SK-N-SH (cell line): ENCODE data around the gene TRIOBP. TPM values are rescaled to one million over a fixed set of nuclear protein-coding genes. Genes with fewer than 3 reads are reported as not detected.

ENCODE experiments used
- CTCF ChIA-PET: fragments of 300-600, 350-600 bp; formaldehyde crosslinking; extraction: SDS; loops from one replicate; lab custom pipeline; 2021; lab: Yijun Ruan, JAX
- POLR2A ChIA-PET: fragments of 350-600 bp; sonication (Branson Sonifier 250); formaldehyde crosslinking; extraction: SDS; loops from one replicate; lab custom pipeline; 2020; ENCODE audit warnings: antibody characterized with exemption, inconsistent platforms; lab: Yijun Ruan, JAX
- DNase-seq: peaks from one replicate; pipeline ENCODE4 v3.0.0; 2012
- H2AFZ ChIP-seq: fragments of 200-600 bp; sonication (generic); 2 replicates; pipeline ENCODE4 v1.8.1; 2016; ENCODE audit warnings: antibody characterized with exemption, mild to moderate bottlenecking, low read depth
- H3F3A ChIP-seq: fragments of 200-600 bp; sonication (generic); replicated peaks from 2 replicates; pipeline ENCODE3; 2016; ENCODE audit warnings: antibody characterized with exemption, mild to moderate bottlenecking; ENCODE audit not compliant: insufficient read depth
- H3K27ac ChIP-seq, 2 experiments: fragments of 200-500 bp in 1 of 2; fragments of 200-600 bp in 1 of 2; sonication (Bioruptor generic) in 1 of 2; sonication (generic), shearing (Covaris generic) in 1 of 2; 2 replicates each; pipeline versions ENCODE4 v1.5.1 to v1.6.1; 2014 to 2016; ENCODE audit warnings: low read depth in 2 of 2, inconsistent platforms in 1 of 2, low read length in 1 of 2, mild to moderate bottlenecking in 1 of 2, mixed read lengths in 1 of 2
- H3K27me3 ChIP-seq: fragments of 200-600 bp; sonication (generic), shearing (Covaris generic); 2 replicates; pipeline ENCODE4 v1.6.1; 2016; ENCODE audit warnings: mixed run types; ENCODE audit not compliant: insufficient read depth
- H3K36me3 ChIP-seq, 2 experiments: fragments of 200-500 bp in 1 of 2; fragments of 200-600 bp in 1 of 2; sonication (Bioruptor generic) in 1 of 2; sonication (generic) in 1 of 2; replicated peaks in 1 of 2; 2 replicates each; pipeline versions ENCODE3 to v1.5.1; 2014 to 2016; ENCODE audit warnings: low read length in 1 of 2, mild to moderate bottlenecking in 1 of 2; ENCODE audit not compliant: insufficient read depth in 2 of 2, control insufficient read depth in 1 of 2
- H3K4me1 ChIP-seq, 2 experiments: fragments of 200-500 bp in 1 of 2; fragments of 200-600 bp in 1 of 2; sonication (Bioruptor generic) in 1 of 2; sonication (generic), shearing (Covaris generic) in 1 of 2; 2 replicates each; pipeline versions ENCODE4 v1.5.1 to v1.6.1; 2014 to 2016; ENCODE audit warnings: low read depth in 1 of 2, low read length in 1 of 2, mixed run types in 1 of 2; ENCODE audit not compliant: insufficient read depth in 2 of 2, control insufficient read depth in 1 of 2
- H3K4me2 ChIP-seq: fragments of 200-600 bp; sonication (generic), shearing (Covaris generic); 2 replicates; pipeline ENCODE4 v1.6.1; 2017; ENCODE audit warnings: mixed run types
- H3K4me3 ChIP-seq, 2 experiments: fragments of 200-500 bp in 1 of 2; fragments of 200-600 bp in 1 of 2; sonication (Bioruptor generic) in 1 of 2; sonication (generic), shearing (Covaris generic) in 1 of 2; 2 replicates each; pipeline versions ENCODE4 v1.5.1 to v1.8.1; 2014 to 2016; ENCODE audit warnings: low read depth in 2 of 2, inconsistent platforms in 1 of 2, low read length in 1 of 2, mild to moderate bottlenecking in 1 of 2, mixed read lengths in 1 of 2, moderate library complexity in 1 of 2
- H3K79me2 ChIP-seq: fragments of 200-600 bp; sonication (generic); 2 replicates; pipeline ENCODE4 v1.8.1; 2017; ENCODE audit warnings: mild to moderate bottlenecking; ENCODE audit not compliant: insufficient read depth
- H3K9ac ChIP-seq: fragments of 200-600 bp; sonication (generic); 2 replicates; pipeline ENCODE4 v1.6.1; 2017; ENCODE audit warnings: mixed run types
- H3K9me2 ChIP-seq: fragments of 200-600 bp; sonication (generic); 2 replicates; pipeline ENCODE4 v1.6.1; 2017; ENCODE audit warnings: mixed run types
- H3K9me3 ChIP-seq: fragments of 200-600 bp; sonication (generic); 2 replicates; pipeline ENCODE4 v1.6.1; 2017; ENCODE audit warnings: mixed run types, mild to moderate bottlenecking, moderate library complexity
- H4K20me1 ChIP-seq: fragments of 200-600 bp; sonication (generic); 2 replicates; pipeline ENCODE4 v1.6.1; 2017; ENCODE audit warnings: mild to moderate bottlenecking, mixed run types; ENCODE audit not compliant: insufficient read depth
- EP300 ChIP-seq, 2 experiments: IDR thresholded peaks; 2 replicates each; pipeline versions ENCODE4 v1.4.0 to v1.6.1; 2012; ENCODE audit warnings: borderline replicate concordance in 1 of 2, low read depth in 1 of 2, low read length in 1 of 2
- FOXJ3 ChIP-seq: sonication (generic); formaldehyde crosslinking; IDR thresholded peaks from 2 replicates; pipeline ENCODE4 v1.5.1; 2020; ENCODE audit warnings: mild to moderate bottlenecking, missing genetic modification reagents
- GABPA ChIP-seq: IDR thresholded peaks from 2 replicates; pipeline ENCODE4 v1.4.0; 2012; ENCODE audit warnings: low read depth, mild to moderate bottlenecking
- JUND ChIP-seq: IDR thresholded peaks from 2 replicates; pipeline ENCODE4 v1.4.0; 2012
- MEF2A ChIP-seq: IDR thresholded peaks from 2 replicates; pipeline ENCODE4 v1.4.0; 2012; ENCODE audit warnings: low read depth, borderline replicate concordance
- NFIC ChIP-seq: IDR thresholded peaks from 2 replicates; pipeline ENCODE4 v1.4.0; 2012; ENCODE audit warnings: borderline replicate concordance
- NRF1 ChIP-seq: IDR thresholded peaks from 2 replicates; pipeline ENCODE4 v1.6.1; 2012; ENCODE audit warnings: low read depth, mild to moderate bottlenecking, low read length
- POLR2AphosphoS5 ChIP-seq: IDR thresholded peaks from 2 replicates; pipeline ENCODE4 v1.6.1; 2012; ENCODE audit warnings: low read depth, low read length
- RAD21 ChIP-seq: IDR thresholded peaks from 2 replicates; pipeline ENCODE4 v1.6.1; 2012; ENCODE audit warnings: mild to moderate bottlenecking, low read length
- RFX5 ChIP-seq: IDR thresholded peaks from 2 replicates; pipeline ENCODE4 v1.6.1; 2012; ENCODE audit warnings: mild to moderate bottlenecking, improper control_type of control experiment, low read length
- TCF12 ChIP-seq: IDR thresholded peaks from 2 replicates; pipeline ENCODE4 v1.4.0; 2012
- TEAD4 ChIP-seq: IDR thresholded peaks from 2 replicates; pipeline ENCODE4 v1.4.0; 2012; ENCODE audit warnings: mild to moderate bottlenecking, borderline replicate concordance; ENCODE audit not compliant: insufficient read depth
- YY1 ChIP-seq: IDR thresholded peaks from 2 replicates; pipeline ENCODE4 v1.4.0; 2012; ENCODE audit warnings: low read depth, mild to moderate bottlenecking
- ZBTB33 ChIP-seq: IDR thresholded peaks from 2 replicates; pipeline ENCODE4 v1.4.0; 2012; ENCODE audit warnings: low read depth, borderline replicate concordance
- WGBS: methylation state at CpG from one replicate; pipeline ENCODE4 v1.1.6; 2017; ENCODE audit warnings: low lambda C conversion rate; 5-methylcytosine and 5-hydroxymethylcytosine counted together
- polyA plus RNA-seq, 3 experiments: library from polyadenylated mRNA; depleted of rRNA; stranded (reverse); fragments of >200 nt; gene quantifications; 2 replicates each; pipeline ENCODE4 v1.2.3, GENCODE V29; 2012
- TF ChIP-seq, protein P1 (sequence below): fragments of 150-350 bp; IDR thresholded peaks from 2 replicates; pipeline ENCODE4 v1.6.1; 2016; ENCODE audit warnings: mild to moderate bottlenecking, low read depth, low read length
- TF ChIP-seq, protein P2 (sequence below): fragments of 200-600 bp; sonication (generic); IDR thresholded peaks from 2 replicates; pipeline ENCODE4 v1.6.1; 2017; ENCODE audit warnings: antibody characterized with exemption, mild to moderate bottlenecking, moderate library complexity
- TF ChIP-seq, protein P3 (sequence below): fragments of 150-350 bp; IDR thresholded peaks from 2 replicates; pipeline ENCODE4 v1.6.1; 2017; ENCODE audit warnings: antibody characterized with exemption, low read length, low read depth, borderline replicate concordance
- TF ChIP-seq, protein P4 (sequence below): IDR thresholded peaks from 2 replicates; pipeline ENCODE4 v1.6.1; 2012; ENCODE audit warnings: mild to moderate bottlenecking, low read depth, low read length, moderate library complexity

TRIOBP gene
- polyA plus RNA-seq, 1 of the 3 experiments (the other 2 are of a cell fraction) = 43.6 TPM

DNA sequence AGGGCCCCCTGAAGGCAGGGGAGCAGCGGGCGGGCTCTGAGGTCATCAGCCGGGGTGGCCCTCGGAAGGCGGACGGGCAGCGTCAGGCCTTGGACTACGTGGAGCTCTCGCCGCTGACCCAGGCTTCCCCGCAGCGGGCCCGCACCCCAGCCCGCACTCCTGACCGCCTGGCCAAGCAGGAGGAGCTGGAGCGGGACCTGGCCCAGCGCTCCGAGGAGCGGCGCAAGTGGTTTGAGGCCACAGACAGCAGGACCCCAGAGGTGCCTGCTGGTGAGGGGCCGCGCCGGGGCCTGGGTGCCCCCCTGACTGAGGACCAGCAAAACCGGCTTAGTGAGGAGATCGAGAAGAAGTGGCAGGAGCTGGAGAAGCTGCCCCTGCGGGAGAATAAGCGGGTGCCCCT, 60.8 kb downstream of the TRIOBP start:
- CTCF ChIA-PET = interaction anchor here (1.0 kb wide), 1 partner anchor 150 kb away, joined by 6 read pairs; no protein-coding TSS in a partner anchor
- no peaks in the 10 kb centered on the region for H3K9me3 ChIP-seq
- TF ChIP-seq FOXJ3 (no peak), NRF1 (no peak), RFX5 (no peak), RAD21 (no peak), TCF12 (no peak), POLR2AphosphoS5 (no peak), GABPA (no peak), YY1 (no peak), ZBTB33 (no peak), JUND (no peak), EP300 (IDR thresholded peaks at IDR 0.05; ENCODE audit: borderline replicate concordance in 1 of 2, low read depth in 1 of 2, low read length in 1 of 2) (no peak), MEF2A (no peak), TEAD4 (no peak), NFIC (no peak)
- TF ChIP-seq, protein P1, sequence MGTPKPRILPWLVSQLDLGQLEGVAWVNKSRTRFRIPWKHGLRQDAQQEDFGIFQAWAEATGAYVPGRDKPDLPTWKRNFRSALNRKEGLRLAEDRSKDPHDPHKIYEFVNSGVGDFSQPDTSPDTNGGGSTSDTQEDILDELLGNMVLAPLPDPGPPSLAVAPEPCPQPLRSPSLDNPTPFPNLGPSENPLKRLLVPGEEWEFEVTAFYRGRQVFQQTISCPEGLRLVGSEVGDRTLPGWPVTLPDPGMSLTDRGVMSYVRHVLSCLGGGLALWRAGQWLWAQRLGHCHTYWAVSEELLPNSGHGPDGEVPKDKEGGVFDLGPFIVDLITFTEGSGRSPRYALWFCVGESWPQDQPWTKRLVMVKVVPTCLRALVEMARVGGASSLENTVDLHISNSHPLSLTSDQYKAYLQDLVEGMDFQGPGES = no peak
- TF ChIP-seq, protein P2, sequence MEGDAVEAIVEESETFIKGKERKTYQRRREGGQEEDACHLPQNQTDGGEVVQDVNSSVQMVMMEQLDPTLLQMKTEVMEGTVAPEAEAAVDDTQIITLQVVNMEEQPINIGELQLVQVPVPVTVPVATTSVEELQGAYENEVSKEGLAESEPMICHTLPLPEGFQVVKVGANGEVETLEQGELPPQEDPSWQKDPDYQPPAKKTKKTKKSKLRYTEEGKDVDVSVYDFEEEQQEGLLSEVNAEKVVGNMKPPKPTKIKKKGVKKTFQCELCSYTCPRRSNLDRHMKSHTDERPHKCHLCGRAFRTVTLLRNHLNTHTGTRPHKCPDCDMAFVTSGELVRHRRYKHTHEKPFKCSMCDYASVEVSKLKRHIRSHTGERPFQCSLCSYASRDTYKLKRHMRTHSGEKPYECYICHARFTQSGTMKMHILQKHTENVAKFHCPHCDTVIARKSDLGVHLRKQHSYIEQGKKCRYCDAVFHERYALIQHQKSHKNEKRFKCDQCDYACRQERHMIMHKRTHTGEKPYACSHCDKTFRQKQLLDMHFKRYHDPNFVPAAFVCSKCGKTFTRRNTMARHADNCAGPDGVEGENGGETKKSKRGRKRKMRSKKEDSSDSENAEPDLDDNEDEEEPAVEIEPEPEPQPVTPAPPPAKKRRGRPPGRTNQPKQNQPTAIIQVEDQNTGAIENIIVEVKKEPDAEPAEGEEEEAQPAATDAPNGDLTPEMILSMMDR = no peak
- TF ChIP-seq, protein P3, sequence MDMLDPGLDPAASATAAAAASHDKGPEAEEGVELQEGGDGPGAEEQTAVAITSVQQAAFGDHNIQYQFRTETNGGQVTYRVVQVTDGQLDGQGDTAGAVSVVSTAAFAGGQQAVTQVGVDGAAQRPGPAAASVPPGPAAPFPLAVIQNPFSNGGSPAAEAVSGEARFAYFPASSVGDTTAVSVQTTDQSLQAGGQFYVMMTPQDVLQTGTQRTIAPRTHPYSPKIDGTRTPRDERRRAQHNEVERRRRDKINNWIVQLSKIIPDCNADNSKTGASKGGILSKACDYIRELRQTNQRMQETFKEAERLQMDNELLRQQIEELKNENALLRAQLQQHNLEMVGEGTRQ = no peak
- TF ChIP-seq, protein P4, sequence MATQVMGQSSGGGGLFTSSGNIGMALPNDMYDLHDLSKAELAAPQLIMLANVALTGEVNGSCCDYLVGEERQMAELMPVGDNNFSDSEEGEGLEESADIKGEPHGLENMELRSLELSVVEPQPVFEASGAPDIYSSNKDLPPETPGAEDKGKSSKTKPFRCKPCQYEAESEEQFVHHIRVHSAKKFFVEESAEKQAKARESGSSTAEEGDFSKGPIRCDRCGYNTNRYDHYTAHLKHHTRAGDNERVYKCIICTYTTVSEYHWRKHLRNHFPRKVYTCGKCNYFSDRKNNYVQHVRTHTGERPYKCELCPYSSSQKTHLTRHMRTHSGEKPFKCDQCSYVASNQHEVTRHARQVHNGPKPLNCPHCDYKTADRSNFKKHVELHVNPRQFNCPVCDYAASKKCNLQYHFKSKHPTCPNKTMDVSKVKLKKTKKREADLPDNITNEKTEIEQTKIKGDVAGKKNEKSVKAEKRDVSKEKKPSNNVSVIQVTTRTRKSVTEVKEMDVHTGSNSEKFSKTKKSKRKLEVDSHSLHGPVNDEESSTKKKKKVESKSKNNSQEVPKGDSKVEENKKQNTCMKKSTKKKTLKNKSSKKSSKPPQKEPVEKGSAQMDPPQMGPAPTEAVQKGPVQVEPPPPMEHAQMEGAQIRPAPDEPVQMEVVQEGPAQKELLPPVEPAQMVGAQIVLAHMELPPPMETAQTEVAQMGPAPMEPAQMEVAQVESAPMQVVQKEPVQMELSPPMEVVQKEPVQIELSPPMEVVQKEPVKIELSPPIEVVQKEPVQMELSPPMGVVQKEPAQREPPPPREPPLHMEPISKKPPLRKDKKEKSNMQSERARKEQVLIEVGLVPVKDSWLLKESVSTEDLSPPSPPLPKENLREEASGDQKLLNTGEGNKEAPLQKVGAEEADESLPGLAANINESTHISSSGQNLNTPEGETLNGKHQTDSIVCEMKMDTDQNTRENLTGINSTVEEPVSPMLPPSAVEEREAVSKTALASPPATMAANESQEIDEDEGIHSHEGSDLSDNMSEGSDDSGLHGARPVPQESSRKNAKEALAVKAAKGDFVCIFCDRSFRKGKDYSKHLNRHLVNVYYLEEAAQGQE = no peak
- TF ChIP-seq, all 33 proteins: peak for 0
- Histone ChIP-seq H3K9me2 (no peaks in the 10 kb centered on the region), H3K4me1 (peaks cover 13% of the 10 kb centered on the region in 2 experiments; a peak in 3 of 4 replicates), H3K36me3 (peaks cover 27 to 54% of the 10 kb centered on the region in 2 experiments), H3F3A (peaks cover 13% of the 10 kb centered on the region), H3K4me3 (no peak overlapping the region), H3K27me3 (no peaks in the 10 kb centered on the region), H3K79me2 (peaks cover 27% of the 10 kb centered on the region; the same call in 1 of the 2 replicates), H3K4me2 (no peak overlapping the region), H2AFZ (no peak overlapping the region), H3K27ac (no peak overlapping the region), H3K9ac (no peak overlapping the region), H4K20me1 (peaks cover 4% of the 10 kb centered on the region; the same call in 1 of the 2 replicates)
- POLR2A ChIA-PET = no interaction called here
- WGBS = 98% methylated on average over 15 of the region's 27 CpGs
- DNase-seq = no peak
